Neuronal stem cell (in vitro differentiated cells): ENCODE measurements around the gene PAPPA.

Source experiments
- DNase-seq: peaks from one replicate; pipeline ENCODE4 v3.0.0-alpha.2; 2013; ENCODE audit warnings: low spot score
- H2AFZ ChIP-seq: one replicate; pipeline ENCODE4 v1.6.1; 2013; ENCODE audit warnings: mild to moderate bottlenecking, low read length, inconsistent platforms
- H2AK5ac ChIP-seq: 2 replicates; pipeline ENCODE4 v1.6.1; 2013; ENCODE audit warnings: low read depth, mild to moderate bottlenecking, inconsistent platforms, low read length, moderate library complexity, mixed read lengths
- H2BK120ac ChIP-seq: 2 replicates; pipeline ENCODE4 v1.6.1; 2013; ENCODE audit warnings: low read depth, mild to moderate bottlenecking, inconsistent platforms, low read length, moderate library complexity, mixed read lengths
- H2BK12ac ChIP-seq: one replicate; pipeline ENCODE4 v1.6.1; 2013; ENCODE audit warnings: low read length, inconsistent platforms
- H2BK15ac ChIP-seq: 2 replicates; pipeline ENCODE4 v1.6.1; 2013; ENCODE audit warnings: mild to moderate bottlenecking, low read length, inconsistent platforms, mixed read lengths
- H2BK5ac ChIP-seq: one replicate; pipeline ENCODE4 v1.6.1; 2013; ENCODE audit warnings: inconsistent platforms, mild to moderate bottlenecking, low read length, moderate library complexity
- H3K14ac ChIP-seq: one replicate; pipeline ENCODE4 v1.6.1; 2013; ENCODE audit warnings: low read length, inconsistent platforms
- H3K18ac ChIP-seq: 2 replicates; pipeline ENCODE4 v1.6.1; 2013; ENCODE audit warnings: low read length, inconsistent platforms
- H3K23ac ChIP-seq: 2 replicates; pipeline ENCODE4 v1.6.1; 2013; ENCODE audit warnings: low read depth, mild to moderate bottlenecking, mixed read lengths, low read length, inconsistent platforms; ENCODE audit not compliant: poor library complexity
- H3K27ac ChIP-seq: replicated peaks from 3 replicates; pipeline ENCODE4 v1.5.1; 2013; ENCODE audit warnings: low read length, inconsistent platforms
- H3K27me3 ChIP-seq, 3 experiments: 2 replicates each; pipeline ENCODE4 v1.6.1; 2013; ENCODE audit warnings: low read length in 3 of 3, mild to moderate bottlenecking in 2 of 3, inconsistent platforms in 1 of 3, low read depth in 1 of 3, mixed read lengths in 1 of 3, moderate library complexity in 1 of 3; ENCODE audit not compliant: control insufficient read depth in 3 of 3, insufficient read depth in 3 of 3
- H3K36me3 ChIP-seq, 2 donors: replicated peaks in 1 of 2; 2 replicates each; pipeline ENCODE4 v1.6.1; 2013; ENCODE audit warnings: low read length in 2 of 2; ENCODE audit not compliant: control insufficient read depth in 2 of 2, insufficient read depth in 2 of 2
- H3K4ac ChIP-seq: 2 replicates; pipeline ENCODE4 v1.6.1; 2013; ENCODE audit warnings: inconsistent platforms, mild to moderate bottlenecking, low read length, moderate library complexity
- H3K4me1 ChIP-seq, 2 donors: 1 replicate in 1 of 2; 2 replicates in 1 of 2; pipeline ENCODE4 v1.6.1; 2013; ENCODE audit warnings: low read length in 2 of 2, low read depth in 1 of 2; ENCODE audit not compliant: control insufficient read depth in 2 of 2, insufficient read depth in 1 of 2
- H3K4me2 ChIP-seq: one replicate; pipeline ENCODE4 v1.6.1; 2013; ENCODE audit warnings: mild to moderate bottlenecking, low read length, inconsistent platforms; ENCODE audit not compliant: insufficient read depth, poor library complexity, severe bottlenecking
- H3K4me3 ChIP-seq, 2 donors: 2 replicates each; pipeline ENCODE4 v1.5.1; 2013; ENCODE audit warnings: low read length in 2 of 2, mild to moderate bottlenecking in 2 of 2, inconsistent platforms in 1 of 2, moderate library complexity in 1 of 2
- H3K79me1 ChIP-seq: one replicate; pipeline ENCODE4 v1.6.1; 2013; ENCODE audit warnings: low read depth, mild to moderate bottlenecking, inconsistent platforms, low read length, moderate library complexity
- H3K9ac ChIP-seq: one replicate; pipeline ENCODE4 v1.6.1; 2013; ENCODE audit warnings: mild to moderate bottlenecking, low read depth, low read length, inconsistent platforms; ENCODE audit not compliant: poor library complexity
- H3K9me3 ChIP-seq, 2 donors: replicated peaks in 1 of 2; 2 replicates each; pipeline versions ENCODE3 to v1.6.1; 2013; ENCODE audit warnings: low read length in 2 of 2, mild to moderate bottlenecking in 2 of 2, inconsistent platforms in 1 of 2, low read depth in 1 of 2, mixed read lengths in 1 of 2, moderate library complexity in 1 of 2; ENCODE audit not compliant: control insufficient read depth in 2 of 2, insufficient read depth in 1 of 2
- H4K8ac ChIP-seq: one replicate; pipeline ENCODE4 v1.6.1; 2013; ENCODE audit warnings: low read depth, mild to moderate bottlenecking, inconsistent platforms, low read length, moderate library complexity
- H4K91ac ChIP-seq: one replicate; pipeline ENCODE4 v1.6.1; 2013; ENCODE audit warnings: low read length, low read depth, mild to moderate bottlenecking, inconsistent platforms; ENCODE audit not compliant: poor library complexity
- WGBS, 2 donors: extraction: QIAGEN DNeasy Blood & Tissue Kit; methylation state at CpG; one replicate each; pipeline ENCODE4 v1.1.7; 2013; ENCODE audit warnings: missing lambda C conversion rate in 2 of 2, mixed read lengths in 1 of 2; ENCODE audit not compliant: insufficient read length in 2 of 2, insufficient replicate concordance in 1 of 2; ENCODE audit errors: extremely low coverage in 2 of 2; 5-methylcytosine and 5-hydroxymethylcytosine counted together

The PAPPA gene

DNA sequence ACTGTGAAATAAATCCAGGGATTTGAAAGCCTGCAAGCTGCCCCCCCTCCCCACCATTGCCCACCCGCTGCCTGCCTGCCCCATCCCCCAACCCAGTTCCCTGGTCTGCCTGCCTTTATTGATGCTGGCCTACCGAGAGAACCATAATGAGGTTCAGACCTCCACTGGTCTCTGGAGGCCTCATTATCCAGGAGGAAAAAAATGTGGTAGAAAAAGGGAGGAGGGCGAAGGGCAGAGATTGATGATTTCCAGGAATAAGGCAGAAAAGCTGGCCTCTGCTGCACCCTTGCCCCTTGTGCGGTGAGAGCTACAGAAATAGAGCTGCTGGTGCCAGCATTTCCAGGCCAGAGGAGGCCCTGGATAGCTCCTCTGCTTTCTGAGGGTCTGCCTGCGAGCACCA lies 216.1 kb downstream of the PAPPA start:
- H3K23ac ChIP-seq, result no peak overlapping the region
- H3K27me3 ChIP-seq, result no peaks in the 10 kb centered on the region
- no peaks in the 10 kb centered on the region for H3K9me3 ChIP-seq
- no peak overlapping the region for H3K4me3 ChIP-seq
- DNase-seq, result no peak
- H3K27ac ChIP-seq, result no peak overlapping the region
- H2BK15ac ChIP-seq, result no peak overlapping the region
- no peak overlapping the region for H4K8ac ChIP-seq
- H3K9ac ChIP-seq, result no peak overlapping the region
- no peaks in the 10 kb centered on the region for H3K79me1 ChIP-seq
- H2BK120ac ChIP-seq, result no peak overlapping the region
- H2AK5ac ChIP-seq, result no peak overlapping the region
- no peak overlapping the region for H3K4me2 ChIP-seq
- peaks cover 0 to 78% of the 10 kb centered on the region in 2 donors for H3K36me3 ChIP-seq
- H4K91ac ChIP-seq, result no peak overlapping the region
- no peak overlapping the region for H3K14ac ChIP-seq
- no peak overlapping the region for H3K4ac ChIP-seq
- no peak overlapping the region for H2BK5ac ChIP-seq
- no peak overlapping the region for H3K18ac ChIP-seq
- no peak overlapping the region for H2AFZ ChIP-seq
- H3K4me1 ChIP-seq, result peaks cover 5 to 7% of the 10 kb centered on the region in 2 donors
- no CpG with 5 or more reads among the region's 5 CpGs for WGBS, 2 donors
- no peak overlapping the region for H2BK12ac ChIP-seq

DNA sequence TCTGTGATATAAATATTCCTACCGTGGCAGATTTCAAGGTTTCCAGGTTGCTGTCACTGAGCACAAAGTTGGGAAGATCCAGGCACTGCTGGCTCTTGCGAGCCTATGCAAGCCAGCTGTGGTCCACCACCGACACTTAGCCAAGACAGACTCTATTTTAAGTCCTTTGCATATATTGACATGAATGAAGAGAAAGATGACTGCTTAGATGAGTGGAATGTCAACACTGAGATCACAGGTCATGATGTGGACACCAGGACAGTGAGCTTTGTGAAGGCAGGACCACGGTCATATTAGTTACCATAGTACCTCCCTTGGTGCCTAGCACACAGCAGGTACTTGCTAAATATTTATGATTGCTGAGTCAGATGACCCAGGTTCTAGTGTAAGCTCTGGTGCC lies 217.0 kb downstream of the PAPPA start:
- Histone ChIP-seq H3K18ac (no peak overlapping the region), H2AK5ac (no peak overlapping the region), H3K36me3 (peaks cover 0 to 77% of the 10 kb centered on the region in 2 donors), H3K27ac (no peak overlapping the region), H4K91ac (no peak overlapping the region), H3K4me1 (peaks cover 5 to 7% of the 10 kb centered on the region in 2 donors), H4K8ac (no peak overlapping the region), H3K79me1 (no peaks in the 10 kb centered on the region), H3K9ac (no peak overlapping the region), H2BK15ac (no peak overlapping the region), H3K23ac (no peak overlapping the region), H3K4me3 (no peak overlapping the region), H3K4ac (no peak overlapping the region), H2BK5ac (no peak overlapping the region), H2BK12ac (no peak overlapping the region), H3K9me3 (no peaks in the 10 kb centered on the region), H2BK120ac (no peak overlapping the region), H3K4me2 (no peak overlapping the region), H2AFZ (no peak overlapping the region), H3K27me3 (no peaks in the 10 kb centered on the region), H3K14ac (no peak overlapping the region)
- no CpG with 5 or more reads among the region's 4 CpGs for WGBS, 2 donors
- no peak for DNase-seq

DNA sequence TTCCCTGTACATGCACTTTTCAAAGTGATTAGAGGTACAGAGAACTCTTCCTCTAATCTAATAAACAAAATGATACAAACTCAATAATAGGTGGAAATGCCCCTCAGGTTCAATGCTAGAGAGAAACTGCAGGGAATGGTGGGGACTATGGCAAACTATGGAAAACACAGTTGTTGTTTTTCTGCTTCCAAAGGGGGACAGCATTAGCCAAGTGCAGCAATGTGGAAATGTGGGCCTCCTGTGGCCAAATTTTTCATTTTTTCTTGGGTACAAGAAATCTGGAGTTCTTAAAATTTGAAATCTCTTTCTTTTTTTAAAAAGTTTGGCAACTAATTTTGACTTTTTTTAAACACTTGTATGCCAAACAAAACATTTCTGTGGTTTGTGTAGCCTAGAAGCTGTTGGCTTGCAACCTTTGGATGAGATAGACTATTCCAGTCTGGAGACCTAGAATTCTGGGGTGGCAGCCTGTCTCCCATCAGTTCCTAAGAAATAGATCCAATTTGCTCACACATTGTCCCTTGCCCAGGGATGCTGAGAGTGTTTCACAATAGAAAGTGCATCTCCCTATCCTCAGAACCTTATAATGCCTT lies 218.6 kb downstream of the PAPPA start:
- Histone ChIP-seq H2AK5ac (no peak overlapping the region), H3K18ac (no peak overlapping the region), H3K4me2 (no peak overlapping the region), H3K4ac (no peak overlapping the region), H2BK15ac (no peak overlapping the region), H3K36me3 (peaks cover 0 to 75% of the 10 kb centered on the region in 2 donors), H2BK12ac (no peak overlapping the region), H4K91ac (no peak overlapping the region), H3K14ac (no peak overlapping the region), H3K23ac (no peak overlapping the region), H3K9me3 (no peaks in the 10 kb centered on the region), H3K4me3 (no peak overlapping the region), H2AFZ (no peak overlapping the region), H3K79me1 (no peaks in the 10 kb centered on the region), H3K9ac (no peak overlapping the region), H4K8ac (no peak overlapping the region), H3K27ac (no peak overlapping the region), H3K27me3 (no peaks in the 10 kb centered on the region), H3K4me1 (peaks cover 5 to 7% of the 10 kb centered on the region in 2 donors), H2BK120ac (no peak overlapping the region), H2BK5ac (no peak overlapping the region)
- DNase-seq, result no peak

- DNase-seq, result no peak
Observed at GRCh38 chr9:116372786-116373185, 219.2 kb downstream of the PAPPA start.

More at GRCh38 chr9:116372786-116373185, 219.2 kb downstream of the PAPPA start:
- no peak overlapping the region for H3K4ac ChIP-seq
- no peaks in the 10 kb centered on the region for H3K79me1 ChIP-seq
- H2BK120ac ChIP-seq, result no peak overlapping the region
- H3K23ac ChIP-seq, result no peak overlapping the region
- no peak overlapping the region for H3K4me2 ChIP-seq
- no peak overlapping the region for H2AK5ac ChIP-seq
- WGBS, 2 donors, result no CpG with 5 or more reads among the region's 4 CpGs
- no peak overlapping the region for H3K4me3 ChIP-seq
- H3K9ac ChIP-seq, result no peak overlapping the region
- H2AFZ ChIP-seq, result no peak overlapping the region
- H2BK5ac ChIP-seq, result no peak overlapping the region
- no peak overlapping the region for H4K91ac ChIP-seq
- no peaks in the 10 kb centered on the region for H3K27me3 ChIP-seq
- H3K9me3 ChIP-seq, result no peaks in the 10 kb centered on the region
- H4K8ac ChIP-seq, result no peak overlapping the region
- H3K27ac ChIP-seq, result no peak overlapping the region
- peaks cover 5 to 7% of the 10 kb centered on the region in 2 donors for H3K4me1 ChIP-seq
- H2BK15ac ChIP-seq, result no peak overlapping the region
- H3K18ac ChIP-seq, result no peak overlapping the region
- H3K36me3 ChIP-seq, result peaks cover 0 to 75% of the 10 kb centered on the region in 2 donors
- no peak overlapping the region for H3K14ac ChIP-seq
- H2BK12ac ChIP-seq, result no peak overlapping the region
